Neural cell (in vitro differentiated cells): Measurements from ENCODE around the gene TACC2. TPM values are rescaled to one million over a fixed set of nuclear protein-coding genes. Genes with fewer than 3 reads are reported as not detected.

ENCODE experiments used
- H2AFZ ChIP-seq: fragments of 200-600, 300-800 bp; sonication (generic), shearing (Covaris generic); 2 replicates; pipeline ENCODE4 v1.6.0; 2014; ENCODE audit warnings: low read depth, mild to moderate bottlenecking, antibody characterized with exemption, low read length, moderate library complexity
- H3F3A ChIP-seq: fragments of 200-600 bp; shearing (Covaris generic); 2 replicates; pipeline ENCODE4 v1.6.1; 2016; ENCODE audit warnings: mild to moderate bottlenecking, moderate library complexity, mixed read lengths, antibody characterized with exemption, low read length; ENCODE audit not compliant: insufficient read depth, poor library complexity, severe bottlenecking
- H3K27ac ChIP-seq: fragments of 200-600, 300-800 bp; sonication (generic), shearing (Covaris generic); 2 replicates; pipeline ENCODE4 v1.5.1; 2014; ENCODE audit warnings: mild to moderate bottlenecking, low read length, moderate library complexity
- H3K27me3 ChIP-seq: fragments of 300-800, 200-600 bp; sonication (generic), shearing (Covaris generic); 2 replicates; pipeline ENCODE4 v1.6.0; 2014; ENCODE audit warnings: mild to moderate bottlenecking, low read depth, low read length, moderate library complexity; ENCODE audit not compliant: insufficient read depth
- H3K36me3 ChIP-seq: fragments of 300-800, 200-600 bp; sonication (generic), shearing (Covaris generic); 2 replicates; pipeline ENCODE4 v1.5.1; 2014; ENCODE audit warnings: mild to moderate bottlenecking, antibody characterized with exemption, low read length, moderate library complexity; ENCODE audit not compliant: insufficient read depth
- H3K4me2 ChIP-seq: fragments of 300-800, 200-600 bp; sonication (generic), shearing (Covaris generic); 2 replicates; pipeline ENCODE4 v1.6.0; 2014; ENCODE audit warnings: mild to moderate bottlenecking, low read length
- H3K4me3 ChIP-seq: fragments of 300-800, 200-600 bp; sonication (generic), shearing (Covaris generic); 2 replicates; pipeline ENCODE4 v1.5.1; 2014; ENCODE audit warnings: mild to moderate bottlenecking, low read length, moderate library complexity
- H3K79me2 ChIP-seq: fragments of 200-600 bp; shearing (Covaris generic); replicated peaks from 2 replicates; pipeline ENCODE4 v1.6.0; 2014; ENCODE audit warnings: mild to moderate bottlenecking, low read length, moderate library complexity; ENCODE audit not compliant: insufficient read depth
- H3K9ac ChIP-seq: fragments of 300-800, 200-600 bp; sonication (generic), shearing (Covaris generic); 2 replicates; pipeline ENCODE4 v1.6.1; 2016; ENCODE audit warnings: mild to moderate bottlenecking, low read length, mixed read lengths
- H3K9me2 ChIP-seq: fragments of 200-600 bp; shearing (Covaris generic); 2 replicates; pipeline ENCODE4 v1.6.1; 2016; ENCODE audit warnings: mild to moderate bottlenecking, low read length, mixed read lengths; ENCODE audit not compliant: insufficient read depth
- H3K9me3 ChIP-seq: fragments of 200-600, 300-800 bp; sonication (generic), shearing (Covaris generic); 2 replicates; pipeline ENCODE4 v1.6.1; 2016; ENCODE audit warnings: mild to moderate bottlenecking, mixed run types, low read length, moderate library complexity, mixed read lengths
- H4K20me1 ChIP-seq: fragments of 200-600 bp; shearing (Covaris generic); 2 replicates; pipeline ENCODE4 v1.6.1; 2016; ENCODE audit warnings: mild to moderate bottlenecking, mixed run types; ENCODE audit not compliant: insufficient read depth
- EP300 ChIP-seq: fragments of 450-650 bp; conservative IDR thresholded peaks from 2 replicates; pipeline ENCODE4 v1.6.1; 2014; ENCODE audit warnings: antibody characterized with exemption, mild to moderate bottlenecking, moderate library complexity; ENCODE audit not compliant: poor library complexity, severe bottlenecking
- EZH2 ChIP-seq: fragments of 200-600, 300-800 bp; shearing (Covaris generic), sonication (generic); IDR thresholded peaks from 2 replicates; pipeline ENCODE4 v1.6.1; 2014; ENCODE audit warnings: antibody characterized with exemption, low read length, borderline replicate concordance, mild to moderate bottlenecking; ENCODE audit not compliant: insufficient read depth, poor library complexity, severe bottlenecking
- MXI1 ChIP-seq: fragments of 450-650 bp; conservative IDR thresholded peaks from 2 replicates; pipeline ENCODE4 v1.6.1; 2014; ENCODE audit warnings: antibody characterized with exemption, mild to moderate bottlenecking; ENCODE audit not compliant: poor library complexity, severe bottlenecking
- POLR2AphosphoS5 ChIP-seq: IDR thresholded peaks from 2 replicates; pipeline ENCODE4 v1.6.1; 2012
- RAD21 ChIP-seq: fragments of 450-650 bp; conservative IDR thresholded peaks from 2 replicates; pipeline ENCODE4 v1.6.1; 2014; ENCODE audit warnings: antibody characterized with exemption, mild to moderate bottlenecking, moderate library complexity
- SMC3 ChIP-seq: fragments of 450-650 bp; conservative IDR thresholded peaks from 2 replicates; pipeline ENCODE4 v1.6.1; 2014; ENCODE audit warnings: antibody characterized with exemption, mild to moderate bottlenecking, moderate library complexity; ENCODE audit not compliant: poor library complexity
- TAF1 ChIP-seq: IDR thresholded peaks from 2 replicates; pipeline ENCODE4 v1.6.1; 2012; ENCODE audit warnings: low read depth
- polyA plus RNA-seq: library from polyadenylated mRNA; depleted of rRNA; stranded (reverse); fragments of >200 nt; gene quantifications from 2 replicates; pipeline ENCODE4 v1.2.3, GENCODE V29; 2014
- TF ChIP-seq, protein P1 (sequence below): IDR thresholded peaks from 2 replicates; pipeline ENCODE4 v1.6.1; 2012; ENCODE audit warnings: borderline replicate concordance
- TF ChIP-seq, protein P2 (sequence below): fragments of 450-650 bp; IDR thresholded peaks from 2 replicates; pipeline ENCODE4 v1.5.1; 2014; ENCODE audit warnings: antibody characterized with exemption, mild to moderate bottlenecking, moderate library complexity; ENCODE audit not compliant: poor library complexity, severe bottlenecking

Gene TACC2
- polyA plus RNA-seq, 1 donor from 2014 or later: 17.6 TPM

DNA sequence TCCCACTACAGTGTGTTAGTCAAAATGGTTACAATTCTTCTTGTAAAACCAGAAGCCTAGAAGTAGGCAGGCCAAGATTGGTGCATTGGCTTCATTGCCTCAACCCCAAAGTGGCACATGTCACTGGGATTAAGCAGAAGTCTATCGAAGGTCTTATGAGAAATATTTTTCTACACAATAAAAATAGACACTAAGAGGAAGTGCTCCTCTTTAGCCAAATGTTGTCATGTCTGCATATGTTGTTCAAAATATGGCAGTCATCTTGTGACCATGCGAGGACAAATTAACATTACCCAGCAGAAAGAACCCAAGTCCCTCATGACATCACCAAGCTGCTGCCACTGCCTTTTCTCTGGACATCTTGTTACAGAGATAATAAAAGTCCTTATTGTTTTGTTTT is 7.6 kb upstream of the TACC2 start:
- TF ChIP-seq TAF1 (no peak), SMC3 (no peak), EP300 (no peak), RAD21 (no peak), EZH2 (no peak), MXI1 (no peak), POLR2AphosphoS5 (no peak)
- TF ChIP-seq, protein P1, sequence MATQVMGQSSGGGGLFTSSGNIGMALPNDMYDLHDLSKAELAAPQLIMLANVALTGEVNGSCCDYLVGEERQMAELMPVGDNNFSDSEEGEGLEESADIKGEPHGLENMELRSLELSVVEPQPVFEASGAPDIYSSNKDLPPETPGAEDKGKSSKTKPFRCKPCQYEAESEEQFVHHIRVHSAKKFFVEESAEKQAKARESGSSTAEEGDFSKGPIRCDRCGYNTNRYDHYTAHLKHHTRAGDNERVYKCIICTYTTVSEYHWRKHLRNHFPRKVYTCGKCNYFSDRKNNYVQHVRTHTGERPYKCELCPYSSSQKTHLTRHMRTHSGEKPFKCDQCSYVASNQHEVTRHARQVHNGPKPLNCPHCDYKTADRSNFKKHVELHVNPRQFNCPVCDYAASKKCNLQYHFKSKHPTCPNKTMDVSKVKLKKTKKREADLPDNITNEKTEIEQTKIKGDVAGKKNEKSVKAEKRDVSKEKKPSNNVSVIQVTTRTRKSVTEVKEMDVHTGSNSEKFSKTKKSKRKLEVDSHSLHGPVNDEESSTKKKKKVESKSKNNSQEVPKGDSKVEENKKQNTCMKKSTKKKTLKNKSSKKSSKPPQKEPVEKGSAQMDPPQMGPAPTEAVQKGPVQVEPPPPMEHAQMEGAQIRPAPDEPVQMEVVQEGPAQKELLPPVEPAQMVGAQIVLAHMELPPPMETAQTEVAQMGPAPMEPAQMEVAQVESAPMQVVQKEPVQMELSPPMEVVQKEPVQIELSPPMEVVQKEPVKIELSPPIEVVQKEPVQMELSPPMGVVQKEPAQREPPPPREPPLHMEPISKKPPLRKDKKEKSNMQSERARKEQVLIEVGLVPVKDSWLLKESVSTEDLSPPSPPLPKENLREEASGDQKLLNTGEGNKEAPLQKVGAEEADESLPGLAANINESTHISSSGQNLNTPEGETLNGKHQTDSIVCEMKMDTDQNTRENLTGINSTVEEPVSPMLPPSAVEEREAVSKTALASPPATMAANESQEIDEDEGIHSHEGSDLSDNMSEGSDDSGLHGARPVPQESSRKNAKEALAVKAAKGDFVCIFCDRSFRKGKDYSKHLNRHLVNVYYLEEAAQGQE: no peak
- TF ChIP-seq, protein P2, sequence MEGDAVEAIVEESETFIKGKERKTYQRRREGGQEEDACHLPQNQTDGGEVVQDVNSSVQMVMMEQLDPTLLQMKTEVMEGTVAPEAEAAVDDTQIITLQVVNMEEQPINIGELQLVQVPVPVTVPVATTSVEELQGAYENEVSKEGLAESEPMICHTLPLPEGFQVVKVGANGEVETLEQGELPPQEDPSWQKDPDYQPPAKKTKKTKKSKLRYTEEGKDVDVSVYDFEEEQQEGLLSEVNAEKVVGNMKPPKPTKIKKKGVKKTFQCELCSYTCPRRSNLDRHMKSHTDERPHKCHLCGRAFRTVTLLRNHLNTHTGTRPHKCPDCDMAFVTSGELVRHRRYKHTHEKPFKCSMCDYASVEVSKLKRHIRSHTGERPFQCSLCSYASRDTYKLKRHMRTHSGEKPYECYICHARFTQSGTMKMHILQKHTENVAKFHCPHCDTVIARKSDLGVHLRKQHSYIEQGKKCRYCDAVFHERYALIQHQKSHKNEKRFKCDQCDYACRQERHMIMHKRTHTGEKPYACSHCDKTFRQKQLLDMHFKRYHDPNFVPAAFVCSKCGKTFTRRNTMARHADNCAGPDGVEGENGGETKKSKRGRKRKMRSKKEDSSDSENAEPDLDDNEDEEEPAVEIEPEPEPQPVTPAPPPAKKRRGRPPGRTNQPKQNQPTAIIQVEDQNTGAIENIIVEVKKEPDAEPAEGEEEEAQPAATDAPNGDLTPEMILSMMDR: no peak
- H4K20me1 ChIP-seq: no peaks in the 10 kb centered on the region
- H3K4me2 ChIP-seq: no peak overlapping the region
- no peaks in the 10 kb centered on the region for H3K27me3 ChIP-seq
- H3K27ac ChIP-seq: no peak overlapping the region
- no peak overlapping the region for H2AFZ ChIP-seq
- no peaks in the 10 kb centered on the region for H3K79me2 ChIP-seq
- H3K4me3 ChIP-seq: no peak overlapping the region
- no peak overlapping the region for H3K9ac ChIP-seq
- H3K9me2 ChIP-seq: no peaks in the 10 kb centered on the region
- H3F3A ChIP-seq: no peaks in the 10 kb centered on the region
- peaks cover 6% of the 10 kb centered on the region for H3K9me3 ChIP-seq
- no peaks in the 10 kb centered on the region for H3K36me3 ChIP-seq

GRCh38 chr10:121983852-121984251 is 5.1 kb upstream of the TACC2 start:
- no peaks in the 10 kb centered on the region for H3K9me2 ChIP-seq
- no peak overlapping the region for H3K4me3 ChIP-seq
- H3K79me2 ChIP-seq: no peaks in the 10 kb centered on the region
- no peak for TF ChIP-seq EZH2
- TF ChIP-seq MXI1: no peak
- TF ChIP-seq POLR2AphosphoS5: no peak
- TF ChIP-seq EP300: no peak
- TF ChIP-seq, protein P2: no peak
- TF ChIP-seq, protein P1: no peak
- no peak for TF ChIP-seq RAD21
- no peak for TF ChIP-seq TAF1
- TF ChIP-seq SMC3: no peak
- H3K36me3 ChIP-seq: no peaks in the 10 kb centered on the region
- no peaks in the 10 kb centered on the region for H3F3A ChIP-seq
- no peak overlapping the region for H2AFZ ChIP-seq
- no peak overlapping the region for H3K4me2 ChIP-seq
- H3K9me3 ChIP-seq: peaks cover 6% of the 10 kb centered on the region
- H4K20me1 ChIP-seq: no peaks in the 10 kb centered on the region
- no peak overlapping the region for H3K9ac ChIP-seq
- H3K27ac ChIP-seq: no peak overlapping the region
- no peaks in the 10 kb centered on the region for H3K27me3 ChIP-seq
